ENCODE measurements around the gene LYPLAL1. TPM values are rescaled to one million over a fixed set of nuclear protein-coding genes. Genes with fewer than 3 reads are reported as not detected.

Gene LYPLAL1
- total and polyA plus RNA-seq, 9 of the 15 experiments (the other 6 are each of a cell fraction or from before 2014, with no cell fraction given), result 14.9 to 179 (median 46.3) TPM

GRCh38 chr1:219173434-219173757, 282 bp upstream of the LYPLAL1 start (continued):
- TF ChIP-seq CBFA2T3 (IDR thresholded peaks at IDR 0.05), result no peak
- TF ChIP-seq CREM (IDR thresholded peaks at IDR 0.05; ENCODE audit: low read depth), result no peak
- TF ChIP-seq SIN3A (IDR thresholded peaks at IDR 0.05; ENCODE audit: borderline replicate concordance in 2 of 2, control insufficient read depth in 1 of 2, low read depth in 2 of 2, low read length in 2 of 2), result no peak
- 0 out of 2 replicates have a peak, but pooled peaks have one; percentile 11 for TF ChIP-seq ZNF668 (CRISPR knock-in tag; IDR thresholded peaks at IDR 0.05)
- no peak for TF ChIP-seq ZNF217 (CRISPR knock-in tag; IDR thresholded peaks at IDR 0.05)
- TF ChIP-seq FUS (optimal IDR thresholded peaks at IDR 0.05; ENCODE audit: low read depth, low read length), result no peak
- 0 out of 2 replicates have a peak, but pooled peaks have one; percentile 23 for TF ChIP-seq KLF6 (CRISPR knock-in tag; IDR thresholded peaks at IDR 0.05; ENCODE audit: borderline replicate concordance)
- no peak for TF ChIP-seq HINFP (tag; conservative IDR thresholded peaks at IDR 0.05; ENCODE audit: low read depth)
- no peak for TF ChIP-seq GMEB1 (CRISPR knock-in tag; IDR thresholded peaks at IDR 0.05)
- no peak for TF ChIP-seq BRF1 (IDR thresholded peaks at IDR 0.05; ENCODE audit: borderline replicate concordance, extremely low read depth, insufficient read length)
- TF ChIP-seq ARID3A (IDR thresholded peaks at IDR 0.05; ENCODE audit: borderline replicate concordance, low read depth, low read length), result no peak
- TF ChIP-seq ETS2 (tag; IDR thresholded peaks at IDR 0.05; ENCODE audit: borderline replicate concordance, poor library complexity, severe bottlenecking), result no peak
- no peak for TF ChIP-seq CAMTA2 (CRISPR knock-in tag; conservative IDR thresholded peaks at IDR 0.05)
- no peak for TF ChIP-seq KDM1A (IDR thresholded peaks at IDR 0.05)
- TF ChIP-seq GATAD2B (IDR thresholded peaks at IDR 0.05; ENCODE audit: borderline replicate concordance), result peak; percentile 33
- TF ChIP-seq CREB1 (IDR thresholded peaks at IDR 0.05), result no peak
- TF ChIP-seq CREB1 (CRISPR knock-in tag; IDR thresholded peaks at IDR 0.05), result no peak
- no peak for TF ChIP-seq CC2D1A (IDR thresholded peaks at IDR 0.05)
- TF ChIP-seq HDAC2 (IDR thresholded peaks at IDR 0.05), result no peak
- no peak for TF ChIP-seq ZNF584 (CRISPR knock-in tag; IDR thresholded peaks at IDR 0.05; ENCODE audit: low read depth)
- no peak for TF ChIP-seq DLX4 (CRISPR knock-in tag; IDR thresholded peaks at IDR 0.05)
- no peak for TF ChIP-seq NR1H2 (CRISPR knock-in tag; IDR thresholded peaks at IDR 0.05)
- TF ChIP-seq TCFL5 (CRISPR knock-in tag; conservative IDR thresholded peaks at IDR 0.05), result no peak
- TF ChIP-seq RBFOX2 (IDR thresholded peaks at IDR 0.05; ENCODE audit: low read depth, low read length), result no peak
- no peak for TF ChIP-seq ZNF75A (CRISPR knock-in tag; IDR thresholded peaks at IDR 0.05)
